Keratinocyte (primary cell): ENCODE measurements around the gene MLIP.

Experiments
- CTCF ChIP-seq, 3 experiments: IDR thresholded peaks in 1 of 3; conservative IDR thresholded peaks in 1 of 3; optimal IDR thresholded peaks in 1 of 3; 2 replicates in 2 of 3; 3 replicates in 1 of 3; pipeline versions ENCODE3 to v1.5.1; 2011; ENCODE audit warnings: low read length in 3 of 3, mild to moderate bottlenecking in 3 of 3, moderate library complexity in 2 of 3, control low read depth in 1 of 3, inconsistent platforms in 1 of 3; ENCODE audit not compliant: insufficient read depth in 2 of 3; ENCODE audit errors: extremely low read depth in 1 of 3
- EZH2 ChIP-seq: IDR thresholded peaks from one replicate; pipeline ENCODE4 v1.6.1; 2012; ENCODE audit warnings: inconsistent platforms, mild to moderate bottlenecking, low read length, moderate library complexity

- TF ChIP-seq CTCF (optimal IDR thresholded peaks at IDR 0.05 in 1 of 3, IDR thresholded peaks at IDR 0.05 in 1 of 3, conservative IDR thresholded peaks at IDR 0.05 in 1 of 3; ENCODE audit: extremely low read depth in 1 of 3, insufficient read depth in 2 of 3, low read length in 3 of 3): no peak
- TF ChIP-seq EZH2: no peak
Measured at GRCh38 chr6:54288474-54288873, 177.2 kb downstream of the MLIP start.
